Urothelium cell line (cell line): ENCODE data around the gene NDST1.
A peak's percentile ranks its signal among the peaks of the same experiment; 100 is the strongest.

Experiments used
- DNase-seq: peaks from one replicate; pipeline ENCODE4 v3.0.0; 2011; ENCODE audit warnings: low spot score, mixed read lengths
- FAIRE-seq: peaks from 2 replicates; lab custom pipeline; 2011; peaks lifted over from hg19 to GRCh38; lab: Jason Lieb, UNC

Gene NDST1

DNA sequence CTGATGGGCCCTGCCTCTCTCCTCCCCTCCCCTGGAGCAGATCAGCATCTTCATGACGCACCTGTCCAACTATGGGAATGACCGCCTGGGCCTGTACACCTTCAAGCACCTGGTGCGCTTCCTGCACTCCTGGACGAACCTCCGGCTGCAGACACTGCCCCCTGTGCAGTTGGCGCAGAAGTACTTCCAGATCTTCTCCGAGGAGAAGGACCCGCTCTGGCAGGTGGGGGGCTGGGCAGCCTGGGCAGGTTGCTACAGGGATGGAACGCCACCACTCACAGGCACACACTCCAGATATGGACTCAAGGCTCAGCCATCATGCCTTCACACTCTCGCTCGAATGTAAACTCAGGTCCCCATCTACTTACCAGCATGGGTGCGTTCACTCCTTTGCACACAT lies 32.1 kb downstream of the NDST1 start:
- DNase-seq (no peak), FAIRE-seq (peak; percentile 72)

DNA sequence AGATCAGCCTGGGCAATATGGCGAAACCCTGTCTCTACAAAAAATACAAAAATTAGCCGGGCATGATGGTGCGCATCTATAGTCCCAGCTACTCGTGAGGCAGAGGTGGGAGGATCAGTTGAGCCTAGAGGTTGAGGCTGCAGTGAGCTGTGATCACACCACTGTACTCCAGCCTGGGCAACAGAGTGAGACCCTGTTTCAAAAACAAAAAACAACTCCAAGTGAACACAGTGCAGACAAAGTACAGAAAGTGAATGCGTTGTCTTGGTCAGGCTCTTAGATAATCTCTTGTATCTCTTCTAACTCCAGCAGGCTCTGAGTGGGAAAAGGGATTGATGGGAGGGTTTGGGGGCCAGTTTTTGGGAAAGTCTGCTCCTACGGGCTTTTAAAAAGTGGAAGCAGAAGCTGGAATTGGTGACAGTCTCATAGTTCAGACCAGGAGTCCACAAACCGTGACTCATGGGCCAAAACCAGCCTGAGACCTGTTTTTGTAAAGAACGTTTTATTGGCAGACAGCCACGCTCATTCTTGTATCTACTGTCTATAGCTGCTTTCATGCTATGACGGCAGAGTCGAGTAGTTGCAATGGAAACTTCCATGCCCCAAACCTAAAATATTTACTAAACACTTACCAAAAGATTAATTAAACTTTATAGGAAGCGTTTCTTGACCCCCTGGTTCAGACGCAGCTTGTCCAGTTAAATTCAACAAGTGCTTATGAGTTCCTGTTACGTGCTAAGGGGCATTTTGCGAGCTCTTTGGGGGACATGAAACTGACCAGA lies 32.9 kb downstream of the NDST1 start:
- FAIRE-seq (no peak), DNase-seq (no peak)

DNA sequence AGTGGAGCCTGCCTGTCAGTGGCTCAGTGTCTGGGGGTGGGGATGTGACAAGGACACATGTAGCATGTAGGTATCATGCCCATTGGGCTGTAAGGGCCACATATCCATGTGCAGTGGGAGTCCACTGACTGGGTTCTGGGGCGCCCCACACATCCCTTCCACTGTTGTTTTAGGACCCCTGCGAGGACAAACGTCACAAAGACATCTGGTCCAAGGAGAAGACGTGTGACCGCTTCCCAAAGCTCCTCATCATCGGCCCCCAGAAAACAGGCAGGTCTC lies 33.4 kb downstream of the NDST1 start:
- DNase-seq, result no peak
- FAIRE-seq, result no peak

DNA sequence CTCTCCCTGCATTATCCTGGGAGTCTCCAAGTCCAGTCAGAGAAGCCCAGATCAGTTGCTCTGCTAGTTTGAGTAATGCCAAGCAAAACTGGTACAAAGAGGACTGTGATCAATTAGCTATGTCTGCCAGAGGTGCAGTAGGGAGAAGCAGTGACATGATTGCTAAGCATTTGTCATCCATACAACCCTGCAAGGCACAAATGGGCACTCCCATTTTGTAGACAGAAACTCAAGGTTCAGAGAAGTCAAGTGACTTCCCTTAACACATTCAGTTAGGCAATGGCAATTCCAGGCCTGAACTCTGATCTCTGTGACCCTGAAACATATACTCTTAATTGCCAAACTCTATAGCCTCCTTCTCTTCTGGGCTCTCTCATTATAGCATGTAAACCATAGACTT lies 34.0 kb downstream of the NDST1 start:
- no peak for FAIRE-seq
- DNase-seq, result no peak

DNA sequence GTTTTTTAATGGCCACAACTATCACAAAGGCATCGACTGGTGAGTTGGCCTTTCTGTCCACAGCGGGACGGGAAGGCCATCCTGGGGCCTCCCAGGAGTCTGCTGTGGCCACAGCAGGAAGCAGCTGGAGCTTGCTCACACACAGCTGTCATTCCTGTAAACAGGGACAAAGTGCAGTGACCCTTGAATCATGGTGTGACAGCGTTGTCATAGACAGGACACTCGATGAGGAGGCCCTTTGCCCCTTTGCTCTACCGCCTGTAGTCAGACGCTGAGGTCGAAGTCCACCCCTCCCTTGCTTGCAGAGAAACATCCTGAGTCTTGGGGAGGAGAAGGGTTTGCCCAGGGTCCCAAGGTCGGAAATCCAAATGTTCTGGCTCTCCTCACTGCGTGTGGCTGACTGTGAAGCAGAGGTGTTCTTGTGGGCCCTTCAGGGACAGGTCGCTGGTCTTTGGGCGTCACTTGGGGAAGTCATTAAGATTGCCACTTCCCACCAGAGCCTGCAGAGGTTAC lies 35.1 kb downstream of the NDST1 start:
- FAIRE-seq (no peak), DNase-seq (no peak)

DNA sequence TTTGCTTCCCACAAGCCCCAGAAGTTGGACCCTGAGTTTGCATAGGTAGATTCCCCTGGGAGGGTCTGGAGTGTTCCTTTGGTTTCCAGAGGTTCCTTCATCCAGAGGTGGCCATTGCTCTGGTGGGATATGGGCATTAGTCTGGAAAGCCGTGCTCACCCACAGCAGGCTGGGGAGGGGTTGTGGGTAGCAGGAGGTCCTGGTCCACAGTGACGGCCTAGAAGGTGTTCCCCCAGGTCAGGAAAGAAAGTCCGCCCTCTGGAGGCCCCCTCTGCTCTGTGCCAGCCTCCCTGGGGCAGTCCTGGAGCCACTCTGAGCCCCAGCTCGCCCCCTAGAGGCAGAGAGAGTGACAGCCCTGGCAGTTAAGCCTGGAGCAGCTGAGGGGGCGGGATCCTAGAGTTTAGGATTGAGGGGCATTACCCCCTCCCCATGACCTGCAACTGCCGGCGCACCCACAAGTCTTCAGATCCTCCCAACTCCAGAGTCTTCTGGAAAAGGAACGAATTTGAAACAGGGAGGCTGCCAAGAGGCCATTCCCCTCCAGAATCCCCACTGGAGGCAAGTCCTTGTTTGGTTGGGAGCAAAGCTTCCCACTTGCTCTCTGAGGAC lies 36.8 kb downstream of the NDST1 start:
- peak; percentile 75 for DNase-seq
- no peak for FAIRE-seq

DNA sequence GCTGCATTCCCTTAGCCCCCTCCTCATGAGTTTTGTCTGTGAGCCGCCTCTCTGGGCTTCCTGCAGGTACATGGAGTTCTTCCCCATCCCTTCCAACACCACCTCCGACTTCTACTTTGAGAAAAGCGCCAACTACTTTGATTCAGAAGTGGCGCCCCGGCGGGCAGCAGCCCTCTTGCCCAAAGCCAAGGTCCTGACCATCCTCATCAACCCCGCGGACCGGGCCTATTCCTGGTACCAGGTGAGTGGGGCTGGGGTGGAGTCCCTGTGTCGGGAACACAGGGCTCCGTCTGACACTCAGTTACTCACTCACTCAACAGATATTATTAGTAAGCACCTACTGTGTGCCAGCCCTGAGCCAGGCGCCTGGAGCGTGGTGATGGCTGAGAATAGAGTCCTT lies 37.3 kb downstream of the NDST1 start:
- FAIRE-seq, result no peak
- no peak for DNase-seq

DNA sequence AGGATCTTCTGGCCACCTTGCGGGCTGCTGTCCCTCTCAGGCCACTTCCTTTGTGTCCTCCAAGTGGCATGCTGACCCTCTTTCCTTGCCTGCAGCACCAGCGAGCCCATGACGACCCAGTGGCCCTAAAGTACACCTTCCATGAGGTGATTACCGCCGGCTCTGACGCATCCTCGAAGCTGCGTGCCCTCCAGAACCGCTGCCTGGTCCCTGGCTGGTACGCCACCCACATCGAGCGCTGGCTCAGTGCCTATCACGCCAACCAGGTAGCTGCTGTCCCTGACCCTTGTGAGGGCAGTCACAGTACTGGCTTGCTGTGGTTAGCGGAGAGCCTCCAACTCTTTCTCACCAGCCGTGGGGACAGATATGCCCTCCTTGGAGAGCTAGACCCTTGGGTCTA lies 40.2 kb downstream of the NDST1 start:
- FAIRE-seq (no peak), DNase-seq (no peak)

DNA sequence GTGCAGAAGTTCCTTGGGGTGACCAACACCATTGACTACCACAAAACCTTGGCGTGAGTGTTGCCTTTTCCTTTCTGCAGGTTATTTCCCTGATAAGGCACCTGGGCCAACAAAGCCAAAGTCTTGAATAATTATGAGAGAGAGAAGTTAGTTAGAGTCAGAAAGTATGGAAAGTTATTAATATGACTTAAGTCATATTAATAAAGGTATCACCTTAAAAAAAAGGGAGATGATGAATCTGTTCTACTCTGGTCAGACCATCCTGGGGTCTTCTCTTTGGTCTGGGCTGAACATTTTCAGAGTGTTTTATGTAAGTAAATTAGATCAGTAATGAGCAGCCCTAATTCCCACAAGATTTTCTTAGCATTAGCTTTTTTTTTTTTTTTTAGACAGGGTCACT lies 41.8 kb downstream of the NDST1 start:
- DNase-seq, result no peak
- FAIRE-seq, result no peak

DNA sequence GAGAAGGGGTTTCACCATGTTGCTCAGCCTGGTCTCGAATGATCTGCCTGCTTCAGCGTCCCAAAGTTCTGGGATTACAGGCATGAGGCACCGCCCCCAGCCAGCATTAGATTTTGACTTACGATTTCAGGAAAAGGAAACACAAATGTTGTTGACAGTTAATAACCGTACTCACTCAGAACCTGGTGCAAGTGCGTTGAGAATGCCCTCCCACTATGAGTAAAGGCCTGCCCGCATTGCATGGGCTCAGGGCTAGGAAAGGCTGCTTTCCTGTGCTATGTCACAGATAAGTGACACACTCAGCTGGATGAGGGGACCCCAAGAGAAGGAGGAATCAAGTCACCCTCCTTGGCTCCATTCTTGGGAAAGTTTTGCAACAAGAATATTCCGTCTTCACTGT lies 42.4 kb downstream of the NDST1 start:
- no peak for FAIRE-seq
- no peak for DNase-seq

DNA sequence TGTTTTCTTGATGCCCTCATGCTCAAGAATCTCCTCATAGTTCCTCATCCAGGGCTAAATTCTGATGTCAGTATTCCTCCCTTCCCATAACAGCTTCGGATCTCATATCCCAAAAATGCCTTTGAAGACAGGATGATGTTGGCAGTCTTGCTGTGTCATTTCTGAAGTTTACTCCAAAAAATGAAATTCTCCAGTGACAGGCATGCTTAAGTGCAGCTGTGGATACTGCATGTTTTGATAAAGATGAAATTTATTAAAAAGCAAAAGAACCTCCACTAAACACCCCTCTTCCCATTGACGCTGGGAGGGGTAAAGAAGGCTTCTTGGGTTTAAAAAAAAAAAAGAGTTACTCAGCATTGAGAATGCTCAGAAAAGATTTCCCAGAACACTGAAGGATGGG lies 43.1 kb downstream of the NDST1 start:
- DNase-seq, result no peak
- FAIRE-seq, result no peak

DNA sequence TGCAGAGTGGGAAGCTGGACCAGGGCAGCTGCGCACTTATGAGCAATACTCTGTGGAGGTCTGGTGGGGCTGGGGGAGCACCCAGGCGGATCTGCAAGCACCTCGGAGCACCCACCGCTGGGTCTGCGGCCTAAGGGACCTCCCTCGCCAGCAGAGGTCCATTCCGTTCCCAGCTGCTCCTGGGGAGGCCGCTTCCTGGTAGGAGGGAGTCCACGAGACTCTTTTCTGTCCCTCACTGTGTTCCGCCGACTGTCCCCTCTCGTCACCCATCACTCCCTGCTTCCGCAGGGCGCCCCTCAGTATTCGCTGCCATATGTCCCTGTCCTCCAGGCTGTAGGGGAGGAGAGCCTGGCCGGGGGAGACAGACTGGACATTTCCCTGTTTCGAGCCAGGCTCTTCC lies 45.5 kb downstream of the NDST1 start:
- FAIRE-seq (no peak), DNase-seq (no peak)

DNA sequence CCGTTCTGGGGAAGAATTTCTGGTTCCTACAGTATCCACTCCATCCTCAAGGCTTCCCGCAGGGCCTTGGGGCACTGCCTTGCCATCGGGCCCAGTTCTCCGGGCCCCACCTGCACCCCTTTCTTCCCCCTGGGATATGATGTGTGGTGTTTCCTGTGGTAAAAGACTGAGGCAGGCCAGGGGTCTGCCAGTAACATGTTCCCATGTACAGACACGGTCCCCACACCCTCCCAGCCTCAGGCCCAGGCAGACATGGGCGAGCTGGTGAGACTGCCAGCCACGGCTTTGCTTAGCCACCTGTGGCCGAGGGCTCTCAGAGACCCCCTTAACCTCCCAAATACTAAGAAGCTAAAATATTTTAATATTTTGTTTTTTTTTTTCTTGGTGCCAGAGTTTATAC lies 46.0 kb downstream of the NDST1 start:
- DNase-seq, result no peak
- FAIRE-seq, result no peak

DNA sequence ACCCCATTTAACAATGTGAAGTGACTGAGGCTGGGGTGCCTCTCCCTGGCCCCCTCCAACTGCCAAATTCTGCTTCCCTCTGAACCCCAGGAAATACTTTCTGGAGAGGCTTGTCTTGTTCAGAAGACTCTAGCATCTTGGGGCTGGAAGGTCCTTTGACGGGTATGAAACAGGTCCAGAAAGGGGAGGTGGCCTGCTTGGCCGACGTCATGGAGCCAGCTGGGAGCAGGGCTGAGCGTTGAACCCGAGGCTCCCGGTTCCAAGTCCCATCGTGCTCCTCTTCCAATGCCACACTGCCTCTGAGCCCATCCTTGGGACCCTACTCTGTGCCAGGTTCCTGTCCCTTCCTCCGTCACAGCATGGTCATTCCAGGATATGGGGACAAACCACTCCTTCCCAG lies 46.9 kb downstream of the NDST1 start:
- DNase-seq, result no peak
- FAIRE-seq, result no peak

DNA sequence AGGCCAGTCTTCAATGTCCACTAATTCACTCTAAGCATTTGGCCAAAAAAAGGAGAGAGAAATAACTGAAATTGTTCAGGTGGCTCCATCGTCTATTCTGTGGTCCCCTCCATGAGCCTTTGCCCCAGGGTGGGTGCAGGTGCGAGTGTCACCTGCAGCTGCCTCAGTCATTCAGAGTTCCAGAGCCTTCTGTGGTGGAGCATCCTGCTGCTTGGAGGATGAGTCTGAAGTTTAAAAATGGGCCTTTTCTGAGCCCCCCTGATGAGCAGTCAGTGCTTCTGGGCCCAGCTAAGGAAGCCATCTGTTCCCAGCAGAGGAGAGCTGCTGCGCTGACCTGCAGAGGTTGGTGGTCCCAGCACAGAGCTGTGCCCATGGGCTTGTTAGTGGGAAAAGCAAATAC lies 48.2 kb downstream of the NDST1 start:
- no peak for FAIRE-seq
- DNase-seq, result no peak

DNA sequence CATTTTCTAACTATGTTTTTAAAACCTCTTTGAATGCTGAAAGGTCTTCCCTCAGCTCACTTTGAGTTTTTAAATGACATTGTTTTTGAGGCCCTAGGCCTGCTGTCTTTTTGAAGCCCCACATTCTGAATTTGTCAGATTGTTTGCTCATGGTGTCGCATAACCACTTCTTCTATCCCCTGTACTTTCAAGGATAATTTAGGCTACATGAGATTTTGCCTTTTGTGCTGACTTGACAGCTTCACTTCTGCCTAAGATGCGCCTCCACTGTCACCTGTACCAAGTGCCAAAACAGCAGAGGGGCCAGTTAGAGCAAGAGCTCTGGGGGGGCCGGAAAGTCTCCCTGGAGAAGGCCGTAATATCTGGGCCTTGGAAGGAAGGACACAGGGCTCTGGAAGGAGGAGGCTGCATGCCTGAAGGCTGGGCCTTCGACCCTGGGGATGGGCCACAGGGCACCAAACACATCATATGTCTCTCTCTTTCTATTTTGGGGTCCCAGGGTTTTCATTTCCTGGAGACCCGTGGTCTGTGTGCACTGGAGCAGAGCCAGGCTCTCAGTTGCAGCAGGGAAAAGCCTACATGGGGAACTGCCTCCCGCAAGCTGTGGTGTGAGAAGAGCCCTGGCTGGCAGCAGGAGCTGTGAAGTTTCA lies 49.1 kb downstream of the NDST1 start:
- DNase-seq (no peak), FAIRE-seq (no peak)

DNA sequence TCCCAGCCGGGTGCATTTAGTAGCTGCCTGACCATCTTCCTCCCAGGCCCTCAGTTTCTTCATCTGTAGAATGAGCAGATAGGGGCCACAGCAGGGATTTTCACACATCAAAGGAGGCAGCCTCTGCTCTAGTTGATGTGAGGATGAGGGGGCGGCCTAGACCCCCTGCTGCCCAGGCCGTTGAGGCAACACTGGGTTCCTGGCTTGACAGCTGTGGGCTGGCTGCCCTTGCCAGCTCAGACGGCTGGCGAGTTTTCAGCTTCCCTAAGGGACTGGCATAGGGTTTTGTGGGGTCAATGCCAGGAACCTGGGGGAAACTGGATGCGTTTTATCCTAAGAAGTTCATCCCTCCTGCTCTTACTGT lies 49.6 kb downstream of the NDST1 start:
- FAIRE-seq, result no peak
- DNase-seq, result no peak

DNA sequence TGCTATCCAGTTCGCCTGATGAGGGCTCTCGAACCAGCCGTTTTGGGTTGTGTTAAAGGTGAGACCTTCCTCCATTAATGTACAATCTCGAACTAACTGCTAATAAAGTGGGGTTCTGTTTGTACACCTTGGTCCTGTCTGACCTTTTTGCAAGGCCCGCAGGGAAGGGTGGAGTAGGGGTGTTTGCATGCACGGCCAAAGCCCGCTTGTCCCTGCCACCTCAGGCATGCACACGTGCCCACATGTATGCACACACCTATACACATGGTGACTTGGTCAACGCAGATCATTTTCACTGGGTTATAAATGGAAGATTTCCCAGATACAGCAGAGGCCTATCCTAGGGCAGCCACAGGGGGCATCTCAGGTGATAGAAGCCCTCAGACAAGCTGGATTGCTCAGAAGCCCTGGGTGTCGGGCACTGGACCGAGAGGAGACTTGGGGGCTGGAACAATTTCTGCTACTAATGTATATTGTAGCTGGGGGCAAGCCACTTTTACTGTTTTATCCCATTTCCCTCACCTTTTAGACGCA lies 50.2 kb downstream of the NDST1 start:
- DNase-seq (no peak), FAIRE-seq (no peak)

DNA sequence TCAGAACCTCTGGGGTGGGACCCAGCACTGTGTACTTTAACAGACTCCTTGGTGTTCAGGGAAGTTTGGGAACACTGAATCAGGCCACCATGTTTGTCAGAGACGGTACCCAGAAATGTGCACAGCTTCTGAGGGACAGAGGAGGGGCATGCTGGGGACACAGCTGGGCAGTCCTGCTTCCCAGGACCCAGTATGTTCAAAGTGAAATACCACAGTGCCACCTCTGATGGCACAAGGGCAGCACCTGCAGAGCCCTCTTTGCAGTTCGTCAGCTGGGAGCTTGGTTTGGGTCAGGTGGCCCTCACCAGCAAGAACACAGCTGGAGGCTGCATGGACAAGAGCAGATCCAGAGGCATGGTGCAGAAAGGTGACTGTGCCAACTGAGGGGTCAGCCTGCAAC lies 51.2 kb downstream of the NDST1 start:
- DNase-seq, result no peak
- FAIRE-seq, result no peak

DNA sequence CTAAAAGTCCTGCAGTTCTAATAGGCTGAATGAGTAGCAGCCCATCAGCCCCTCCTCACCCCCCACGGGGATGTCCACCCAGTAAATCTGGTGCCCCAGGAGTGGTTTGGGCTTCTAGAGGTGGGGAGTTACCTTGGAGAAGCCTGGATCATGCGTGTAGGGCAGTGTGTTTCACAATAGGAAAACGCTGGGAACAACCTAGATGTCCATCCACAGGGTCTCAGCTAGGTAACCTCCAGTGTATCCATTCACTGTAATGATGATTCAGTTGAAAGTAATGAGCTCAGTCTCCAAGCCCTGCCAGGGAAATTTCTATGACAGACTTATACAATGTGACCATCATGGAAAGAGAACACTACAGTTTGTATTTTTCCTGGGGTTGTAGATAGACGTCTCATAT lies 51.8 kb downstream of the NDST1 start:
- FAIRE-seq (no peak), DNase-seq (no peak)

DNA sequence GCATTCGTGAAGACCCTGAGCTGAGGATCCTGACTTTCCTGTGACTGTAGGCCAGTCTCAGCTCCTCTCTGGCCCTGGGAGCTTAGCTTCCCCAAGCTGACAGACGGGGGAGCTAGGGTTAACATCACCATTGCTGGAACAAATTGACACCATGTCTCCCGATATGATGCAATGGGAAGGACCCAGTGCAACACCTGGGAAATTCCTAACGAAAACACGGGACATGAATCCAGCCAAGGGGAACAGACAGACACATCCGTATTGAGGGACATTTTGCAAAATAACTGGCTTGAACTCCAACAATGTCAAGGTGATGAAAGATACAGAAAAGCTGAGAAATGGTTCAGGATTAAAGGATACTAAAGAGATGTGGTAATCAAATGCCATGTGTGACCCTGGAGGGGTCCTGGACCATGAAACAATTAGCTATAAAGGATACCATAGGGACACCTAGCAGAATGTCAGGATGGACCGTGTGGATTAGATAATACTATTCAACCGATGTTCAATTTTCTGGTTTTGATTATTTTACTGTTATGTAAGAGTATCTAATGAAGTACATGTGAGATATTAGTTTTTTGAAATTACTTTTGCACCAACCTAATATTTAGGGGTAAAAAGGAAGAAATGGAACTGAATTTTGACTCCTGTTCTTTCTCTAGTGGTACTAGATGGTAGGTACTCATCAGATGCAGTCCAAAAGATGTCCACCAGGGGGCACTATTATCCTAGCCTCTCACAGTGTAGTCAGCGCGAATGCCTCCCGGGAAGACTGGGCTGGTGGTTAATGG lies 52.7 kb downstream of the NDST1 start:
- FAIRE-seq, result no peak
- peak; percentile 80 for DNase-seq

DNA sequence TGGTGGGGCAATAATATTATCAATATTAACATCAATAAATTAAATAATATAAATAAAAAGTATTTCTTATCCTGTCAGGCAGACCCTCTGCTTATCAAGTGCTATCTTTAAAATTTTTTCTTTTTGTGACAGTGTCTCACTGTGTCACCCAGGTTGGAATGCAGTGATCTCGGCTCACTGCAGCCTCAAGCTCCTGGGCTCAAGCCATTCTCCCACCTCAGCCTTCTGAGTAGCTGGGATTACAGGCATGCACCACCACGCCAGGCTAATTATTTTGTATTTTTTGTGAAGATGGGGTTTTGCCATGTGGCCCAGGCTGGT lies 53.2 kb downstream of the NDST1 start:
- FAIRE-seq, result no peak
- DNase-seq, result no peak
